Activated CD8-positive, alpha-beta memory T cell treated with anti-CD3 and anti-CD28 coated beads, Interleukin-2, amount 10 ng/mL, durations not matched to agents 7 days and 5 days (primary cell): ENCODE data around the gene HADHB. TPM values are rescaled to one million over a fixed set of nuclear protein-coding genes. Genes with fewer than 3 reads are reported as not detected.
A peak's percentile ranks its signal among the peaks of the same experiment; 100 is the strongest.
"Not testable (repeated sequence)": the region's sequence is repeated elsewhere in the genome, so short reads cannot be mapped to it uniquely, and the experiment has no call there.

ENCODE experiments used
- ATAC-seq: fragments of 150-1000 bp; cut with Tn5 transposase; one replicate; pipeline ENCODE4 v1.10.0; 2021; ENCODE audit warnings: moderate library complexity
- CTCF ChIA-PET: fragments of 350-600 bp; sonication (Branson Sonifier 250); formaldehyde crosslinking; loops from one replicate; lab custom pipeline; 2021; ENCODE audit warnings: antibody characterized with exemption; lab: Charles Lee
- DNase-seq: peaks from one replicate; pipeline ENCODE4 v3.0.0-alpha.2; 2020
- H3K27ac Mint-ChIP-seq: one replicate; pipeline ENCODE4 v1.8.0; 2021; ENCODE audit warnings: mild to moderate bottlenecking, mixed read lengths
- H3K27me3 Mint-ChIP-seq: one replicate; pipeline ENCODE4 v1.8.0; 2021; ENCODE audit warnings: mixed read lengths
- H3K36me3 Mint-ChIP-seq: one replicate; pipeline ENCODE4 v1.8.0; 2021; ENCODE audit warnings: mild to moderate bottlenecking, mixed read lengths
- H3K4me1 Mint-ChIP-seq: one replicate; pipeline ENCODE4 v1.8.0; 2021; ENCODE audit warnings: mixed read lengths
- H3K4me3 Mint-ChIP-seq: one replicate; pipeline ENCODE4 v1.8.0; 2021; ENCODE audit warnings: mild to moderate bottlenecking, moderate library complexity, mixed read lengths
- H3K9me3 Mint-ChIP-seq: one replicate; pipeline ENCODE4 v1.8.0; 2022; ENCODE audit warnings: low read depth, mixed read lengths
- total RNA-seq, 2 experiments: library from RNA; stranded (reverse); gene quantifications; one replicate each; pipeline ENCODE4 v1.2.3, GENCODE V29; 2021

HADHB gene
- total RNA-seq, 2 experiments from 2014 or later = 55.8 to 83.5 TPM

DNA sequence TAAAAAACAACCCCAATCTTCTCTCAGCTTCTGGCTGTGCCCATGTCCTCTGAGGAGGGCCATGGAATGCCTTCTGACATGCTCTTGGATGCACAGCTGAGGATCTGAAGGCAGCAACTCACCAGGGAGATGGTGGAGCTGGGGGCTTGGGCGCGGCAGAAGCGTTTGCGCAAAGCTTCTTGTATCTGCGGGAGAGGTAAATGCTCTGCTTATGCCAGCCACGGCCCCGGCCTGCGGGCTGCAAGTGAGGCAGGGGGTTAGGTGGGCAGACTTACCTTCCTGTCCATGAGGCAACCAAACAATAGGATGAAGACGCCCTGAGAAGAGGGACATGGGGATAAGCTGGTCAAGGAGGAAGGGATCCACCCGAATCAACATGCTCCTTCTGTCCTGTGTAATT lies 65.2 kb downstream of the HADHB start:
- ATAC-seq (no peak), DNase-seq (no peak)
- H3K27me3 Mint-ChIP-seq = peaks cover 3% of the 10 kb centered on the region
- H3K9me3 Mint-ChIP-seq = no peaks in the 10 kb centered on the region
- H3K36me3 Mint-ChIP-seq = no peaks in the 10 kb centered on the region
- H3K4me1 Mint-ChIP-seq = no peaks in the 10 kb centered on the region
- CTCF ChIA-PET = interaction anchor here (0.6 to 1.1 kb wide), 2 partner anchors 11 to 113 kb away, joined by 3 read pairs; no protein-coding TSS in a partner anchor
- H3K27ac Mint-ChIP-seq = no peak overlapping the region
- no peak overlapping the region for H3K4me3 Mint-ChIP-seq

DNA sequence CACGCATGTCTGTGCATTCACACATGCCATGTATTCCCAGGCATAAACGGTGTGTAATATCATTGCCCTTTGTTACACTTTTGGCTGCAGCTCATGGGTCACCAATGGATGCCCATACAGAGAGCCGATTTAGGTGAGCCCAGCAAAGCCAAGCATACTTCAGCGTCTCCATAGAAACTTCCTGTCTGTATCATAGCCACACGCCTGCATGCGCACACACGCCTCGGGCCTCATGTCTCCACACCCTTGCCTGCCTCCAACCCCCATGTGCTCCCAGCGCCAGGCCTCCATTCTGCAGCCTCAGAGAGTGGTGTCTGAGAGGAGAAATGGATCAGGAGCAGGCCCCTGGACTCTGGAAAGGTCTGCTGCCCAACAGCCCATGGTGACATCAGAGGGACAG lies 67.7 kb downstream of the HADHB start:
- DNase-seq (no peak), ATAC-seq (no peak)
- H3K27ac Mint-ChIP-seq = no peak overlapping the region
- no peaks in the 10 kb centered on the region for H3K27me3 Mint-ChIP-seq
- no peaks in the 10 kb centered on the region for H3K36me3 Mint-ChIP-seq
- H3K4me3 Mint-ChIP-seq = no peak overlapping the region
- no peaks in the 10 kb centered on the region for H3K4me1 Mint-ChIP-seq
- no peaks in the 10 kb centered on the region for H3K9me3 Mint-ChIP-seq
- CTCF ChIA-PET = interaction anchor here (0.5 kb wide), 1 partner anchor 647 kb away, joined by 3 read pairs; no protein-coding TSS in a partner anchor

DNA sequence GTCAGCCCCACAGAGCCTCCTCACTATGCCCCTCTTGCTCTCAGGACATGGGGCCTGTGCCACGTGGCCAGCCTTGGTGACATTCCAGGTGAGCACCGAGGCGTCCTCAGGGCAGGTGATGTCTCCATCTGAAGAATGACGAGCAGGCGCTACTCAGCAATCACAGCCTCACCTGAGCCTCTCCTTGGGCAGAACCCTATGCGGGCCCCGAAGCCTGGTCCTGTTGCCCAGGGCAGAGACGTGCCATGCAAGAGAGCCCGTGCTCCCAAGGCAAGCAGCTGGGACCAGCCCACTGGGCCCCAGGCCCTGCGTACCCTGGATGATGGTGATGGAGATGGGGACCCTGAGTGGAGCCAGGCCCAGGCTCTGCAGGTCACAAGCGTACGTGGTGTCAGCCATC lies 68.7 kb downstream of the HADHB start:
- no peak for DNase-seq
- ATAC-seq = no peak
- CTCF ChIA-PET = no interaction called here
- Mint-ChIP-seq H3K36me3 (no peaks in the 10 kb centered on the region), H3K4me3 (no peak overlapping the region), H3K9me3 (no peaks in the 10 kb centered on the region), H3K27me3 (no peaks in the 10 kb centered on the region), H3K27ac (no peak overlapping the region), H3K4me1 (no peaks in the 10 kb centered on the region)

DNA sequence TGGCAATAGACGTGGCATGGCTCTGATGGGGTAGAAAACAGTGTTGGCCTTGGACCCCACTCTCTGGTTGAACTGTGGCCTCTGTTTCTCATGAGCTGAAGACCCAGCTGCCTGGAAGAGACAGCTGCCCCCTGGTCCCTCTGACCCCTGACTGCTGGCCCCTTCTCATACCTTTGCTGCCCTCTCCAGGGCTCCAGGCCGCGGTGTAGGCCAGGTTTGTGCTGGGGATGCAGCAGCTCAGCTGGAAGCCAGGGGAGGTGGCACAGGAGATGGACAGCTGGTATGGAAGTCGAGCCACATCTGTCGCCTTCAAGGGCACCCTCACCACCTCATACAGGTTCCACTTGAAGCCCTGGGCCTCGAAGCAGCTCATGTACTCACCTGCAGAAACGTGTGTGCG lies 69.5 kb downstream of the HADHB start:
- no peaks in the 10 kb centered on the region for H3K4me1 Mint-ChIP-seq
- no peaks in the 10 kb centered on the region for H3K27me3 Mint-ChIP-seq
- H3K9me3 Mint-ChIP-seq = no peaks in the 10 kb centered on the region
- CTCF ChIA-PET = no interaction called here
- no peak for ATAC-seq
- no peaks in the 10 kb centered on the region for H3K36me3 Mint-ChIP-seq
- DNase-seq = no peak
- no peak overlapping the region for H3K4me3 Mint-ChIP-seq
- H3K27ac Mint-ChIP-seq = no peak overlapping the region

DNA sequence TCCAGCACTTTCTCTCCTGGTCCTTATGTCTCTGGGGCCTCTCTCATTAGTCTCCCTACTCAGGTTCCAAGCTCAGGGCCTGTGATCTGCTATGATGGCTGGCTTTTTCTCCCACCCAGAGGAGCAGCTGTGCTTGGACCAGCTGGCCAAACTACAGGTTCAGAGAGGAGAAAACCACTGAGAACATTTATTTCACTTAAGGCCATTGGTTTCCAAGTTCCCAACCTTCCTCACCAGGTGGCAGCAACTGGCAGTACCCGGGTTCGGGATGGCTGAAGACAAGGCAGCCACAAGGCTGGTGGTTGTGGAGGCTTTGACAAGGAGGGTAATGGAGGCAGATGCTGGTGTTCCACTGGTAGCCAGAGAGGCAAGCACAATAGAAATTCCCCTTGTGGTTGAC lies 71.3 kb downstream of the HADHB start:
- no peak for ATAC-seq
- no peaks in the 10 kb centered on the region for H3K36me3 Mint-ChIP-seq
- no peak overlapping the region for H3K27ac Mint-ChIP-seq
- H3K4me1 Mint-ChIP-seq = peaks cover 2% of the 10 kb centered on the region
- no peaks in the 10 kb centered on the region for H3K27me3 Mint-ChIP-seq
- no peaks in the 10 kb centered on the region for H3K9me3 Mint-ChIP-seq
- CTCF ChIA-PET = interaction anchor here (1.8 kb wide), 1 partner anchor 144 kb away, joined by 4 read pairs; no protein-coding TSS in a partner anchor
- no peak overlapping the region for H3K4me3 Mint-ChIP-seq
- DNase-seq = no peak

DNA sequence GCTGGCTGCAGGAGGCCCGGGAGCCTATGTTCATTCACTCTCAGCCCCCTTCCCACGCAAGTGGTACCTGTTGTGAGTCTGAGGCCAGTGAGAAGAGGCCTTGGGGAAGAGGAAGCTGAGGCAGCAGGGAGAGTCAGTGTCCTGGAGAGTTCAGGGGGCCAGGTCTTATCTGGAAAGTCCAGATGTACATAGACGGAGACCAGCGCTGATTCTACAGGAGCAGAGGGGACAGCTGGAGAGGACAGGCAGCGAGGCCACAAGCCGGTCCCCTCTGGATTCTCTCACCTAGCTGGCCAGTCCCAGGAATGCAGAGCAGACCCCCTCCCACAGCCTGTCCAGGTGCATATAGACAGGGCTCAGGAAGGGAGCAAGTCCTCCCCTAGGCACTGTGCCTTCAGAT lies 72.1 kb downstream of the HADHB start:
- Mint-ChIP-seq H3K4me3 (no peak overlapping the region), H3K9me3 (no peaks in the 10 kb centered on the region), H3K27me3 (no peaks in the 10 kb centered on the region), H3K27ac (no peak overlapping the region), H3K36me3 (no peaks in the 10 kb centered on the region), H3K4me1 (peaks cover 2% of the 10 kb centered on the region)
- CTCF ChIA-PET = interaction anchor here (1.8 kb wide), 1 partner anchor 145 kb away, joined by 4 read pairs; no protein-coding TSS in a partner anchor
- ATAC-seq = no peak
- DNase-seq = no peak

DNA sequence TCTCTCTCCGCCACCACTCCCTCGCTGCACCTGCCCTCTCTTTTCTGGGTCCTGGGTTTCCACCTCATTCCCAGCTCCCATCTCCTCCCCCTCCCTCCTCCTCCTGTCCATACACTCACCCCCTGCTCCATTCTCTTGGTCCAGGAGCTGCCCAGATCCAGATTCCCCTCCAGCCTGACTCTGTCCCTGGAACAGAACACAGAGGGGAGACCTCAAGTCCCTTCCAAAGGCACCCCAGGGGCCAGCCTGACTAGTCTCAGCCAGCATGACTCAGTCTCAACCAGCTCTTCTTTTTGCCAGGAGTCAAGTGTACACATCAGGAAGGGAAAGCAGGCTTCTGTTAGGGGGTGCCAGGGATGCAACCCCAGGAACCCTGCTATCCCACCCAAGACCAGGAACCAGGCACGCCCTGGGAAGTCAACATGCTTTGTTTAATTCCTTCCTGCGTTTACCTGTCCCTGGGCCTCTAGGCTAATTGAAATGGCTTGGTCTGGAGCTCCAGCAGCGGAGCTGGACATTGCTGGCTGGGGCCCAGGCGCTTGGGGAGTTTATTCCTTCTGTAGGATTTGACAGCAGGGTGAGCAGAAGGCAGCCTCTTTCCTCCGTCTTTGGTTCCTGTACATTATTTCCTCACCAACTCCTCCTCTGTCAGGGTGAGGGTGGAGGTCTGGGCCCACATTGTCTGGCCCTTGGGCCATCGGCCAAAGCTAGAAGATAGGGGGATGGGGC lies 72.8 kb downstream of the HADHB start:
- Mint-ChIP-seq H3K9me3 (no peaks in the 10 kb centered on the region), H3K27ac (no peak overlapping the region), H3K27me3 (peaks cover 2% of the 10 kb centered on the region), H3K36me3 (no peaks in the 10 kb centered on the region), H3K4me1 (peaks cover 2% of the 10 kb centered on the region), H3K4me3 (no peak overlapping the region)
- CTCF ChIA-PET = no interaction called here
- DNase-seq (no peak), ATAC-seq (no peak)

DNA sequence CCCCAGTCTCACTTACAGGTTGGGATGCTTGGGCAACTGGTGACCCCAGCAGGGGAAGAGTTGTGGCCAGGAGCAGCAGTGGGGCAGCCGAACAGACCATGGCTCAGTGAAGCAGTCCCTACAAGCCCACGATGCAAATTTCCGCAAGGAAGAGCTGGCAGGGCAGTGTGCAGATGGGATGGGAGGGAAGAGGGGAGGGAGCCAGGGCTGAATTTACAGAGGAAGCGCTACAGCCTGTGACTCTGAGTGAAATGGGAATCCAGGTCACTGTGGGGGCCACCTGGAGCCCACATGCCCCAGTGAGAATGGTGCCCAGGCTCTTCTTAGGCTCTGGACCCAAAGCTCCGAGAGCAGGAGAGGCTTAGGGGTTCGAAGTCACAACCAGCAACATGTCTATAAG lies 74.2 kb downstream of the HADHB start:
- Mint-ChIP-seq H3K27me3 (peaks cover 2% of the 10 kb centered on the region), H3K4me1 (peaks cover 2% of the 10 kb centered on the region), H3K27ac (no peak overlapping the region), H3K4me3 (no peak overlapping the region), H3K9me3 (no peaks in the 10 kb centered on the region), H3K36me3 (no peaks in the 10 kb centered on the region)
- DNase-seq (no peak), ATAC-seq (no peak)
- CTCF ChIA-PET = no interaction called here

DNA sequence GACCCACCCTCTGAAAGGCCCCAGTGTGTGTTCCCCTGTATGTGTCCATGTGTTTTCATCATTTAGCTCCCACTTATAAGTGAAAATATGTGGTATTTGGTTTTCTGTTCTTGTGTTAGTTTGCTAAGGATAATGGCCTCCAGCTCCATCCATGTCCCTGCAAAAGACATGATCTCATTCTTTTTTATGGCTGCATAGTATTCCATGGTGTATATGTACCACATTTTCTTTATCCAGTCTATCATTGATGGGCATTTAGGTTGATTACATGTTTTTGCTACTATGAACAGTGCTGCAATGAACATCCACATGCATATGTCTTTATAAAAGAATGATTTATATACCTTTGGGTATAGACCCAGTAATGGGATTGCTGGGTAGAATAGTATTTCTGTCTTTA lies 79.7 kb downstream of the HADHB start:
- ATAC-seq, CTCF ChIA-PET, H3K27me3 Mint-ChIP-seq, H3K36me3 Mint-ChIP-seq, DNase-seq, H3K9me3 Mint-ChIP-seq, H3K27ac Mint-ChIP-seq, H3K4me3 Mint-ChIP-seq: not testable (repeated sequence)
- H3K4me1 Mint-ChIP-seq = peaks cover 25% of the 10 kb centered on the region

DNA sequence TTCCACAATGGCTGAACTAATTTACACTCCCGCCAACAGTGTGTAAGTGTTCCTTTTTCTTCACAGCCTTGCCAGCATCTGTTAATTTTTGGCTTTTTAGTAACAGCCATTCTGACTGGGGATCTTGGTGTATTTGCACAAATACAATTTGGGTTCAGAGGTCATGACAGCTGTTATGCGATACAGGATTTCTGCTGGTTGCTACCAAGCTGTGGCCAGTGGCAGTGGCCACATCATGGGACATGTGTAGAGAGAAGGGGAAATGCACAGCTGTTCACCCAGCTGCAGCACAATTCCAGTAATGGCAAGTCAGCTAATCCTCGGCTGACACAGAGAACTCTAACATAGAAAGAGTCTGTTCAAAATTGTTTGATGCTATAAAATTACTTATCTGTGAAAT lies 80.2 kb downstream of the HADHB start:
- Mint-ChIP-seq H3K27me3 (peaks cover 2% of the 10 kb centered on the region), H3K9me3 (no peaks in the 10 kb centered on the region), H3K27ac (no peak overlapping the region), H3K4me1 (peaks cover 27% of the 10 kb centered on the region), H3K4me3 (no peak overlapping the region), H3K36me3 (no peaks in the 10 kb centered on the region)
- DNase-seq = no peak
- ATAC-seq = no peak
- CTCF ChIA-PET = interaction anchor here (1.5 kb wide), 1 partner anchor 178 kb away, joined by 3 read pairs; no protein-coding TSS in a partner anchor

DNA sequence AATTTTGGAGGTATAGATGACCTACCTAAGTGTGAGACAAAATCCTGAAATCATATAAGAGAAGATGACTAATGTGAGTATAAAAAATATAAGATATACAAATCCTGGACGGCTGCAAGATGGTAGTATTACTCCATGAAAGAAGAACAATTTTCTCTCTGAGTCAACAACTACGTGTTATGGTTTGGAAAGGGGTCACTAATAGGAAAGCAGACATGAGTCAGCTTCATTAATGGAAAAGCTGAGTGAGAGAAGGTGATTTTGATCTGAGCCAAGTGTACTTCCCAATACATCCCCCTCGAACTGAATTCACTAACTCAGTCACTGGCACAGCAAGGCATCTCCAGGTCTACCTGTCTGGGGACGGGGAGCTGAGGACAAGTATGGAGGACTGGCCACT lies 81.1 kb downstream of the HADHB start:
- Mint-ChIP-seq H3K27me3 (peaks cover 2% of the 10 kb centered on the region), H3K4me3 (no peak overlapping the region), H3K4me1 (peaks cover 36% of the 10 kb centered on the region), H3K36me3 (no peaks in the 10 kb centered on the region), H3K9me3 (no peaks in the 10 kb centered on the region), H3K27ac (no peak overlapping the region)
- no peak for ATAC-seq
- CTCF ChIA-PET = interaction anchor here (1.5 kb wide), 1 partner anchor 177 kb away, joined by 3 read pairs; no protein-coding TSS in a partner anchor
- DNase-seq = peak; percentile 39

DNA sequence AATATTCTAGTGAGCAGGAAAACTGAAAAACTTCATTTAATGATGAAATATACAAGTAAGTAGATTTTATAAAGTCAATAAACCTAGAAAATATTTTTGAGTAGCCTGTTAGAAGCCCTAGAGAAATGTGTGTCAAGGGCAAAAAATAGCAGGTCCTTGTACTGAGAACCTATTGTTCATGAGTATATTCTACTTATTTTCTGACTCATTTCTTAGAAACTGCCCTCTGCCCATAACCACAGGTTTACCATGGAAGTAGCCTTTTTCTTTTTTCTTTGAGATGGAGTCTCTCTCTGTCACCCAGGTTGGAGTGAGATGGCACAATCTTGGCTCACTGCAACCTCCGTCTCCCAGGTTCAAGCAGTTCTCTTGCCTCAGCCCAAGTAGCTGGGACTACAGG lies 81.8 kb downstream of the HADHB start:
- no peaks in the 10 kb centered on the region for H3K36me3 Mint-ChIP-seq
- no peak overlapping the region for H3K4me3 Mint-ChIP-seq
- no peak overlapping the region for H3K27ac Mint-ChIP-seq
- peaks cover 36% of the 10 kb centered on the region for H3K4me1 Mint-ChIP-seq
- peaks cover 2% of the 10 kb centered on the region for H3K27me3 Mint-ChIP-seq
- DNase-seq (no peak), ATAC-seq (no peak)
- H3K9me3 Mint-ChIP-seq = no peaks in the 10 kb centered on the region
- CTCF ChIA-PET = interaction anchor here (1.1 to 1.5 kb wide), 3 partner anchors 81 to 176 kb away, joined by 3 to 6 read pairs (median 3); no protein-coding TSS in a partner anchor

DNA sequence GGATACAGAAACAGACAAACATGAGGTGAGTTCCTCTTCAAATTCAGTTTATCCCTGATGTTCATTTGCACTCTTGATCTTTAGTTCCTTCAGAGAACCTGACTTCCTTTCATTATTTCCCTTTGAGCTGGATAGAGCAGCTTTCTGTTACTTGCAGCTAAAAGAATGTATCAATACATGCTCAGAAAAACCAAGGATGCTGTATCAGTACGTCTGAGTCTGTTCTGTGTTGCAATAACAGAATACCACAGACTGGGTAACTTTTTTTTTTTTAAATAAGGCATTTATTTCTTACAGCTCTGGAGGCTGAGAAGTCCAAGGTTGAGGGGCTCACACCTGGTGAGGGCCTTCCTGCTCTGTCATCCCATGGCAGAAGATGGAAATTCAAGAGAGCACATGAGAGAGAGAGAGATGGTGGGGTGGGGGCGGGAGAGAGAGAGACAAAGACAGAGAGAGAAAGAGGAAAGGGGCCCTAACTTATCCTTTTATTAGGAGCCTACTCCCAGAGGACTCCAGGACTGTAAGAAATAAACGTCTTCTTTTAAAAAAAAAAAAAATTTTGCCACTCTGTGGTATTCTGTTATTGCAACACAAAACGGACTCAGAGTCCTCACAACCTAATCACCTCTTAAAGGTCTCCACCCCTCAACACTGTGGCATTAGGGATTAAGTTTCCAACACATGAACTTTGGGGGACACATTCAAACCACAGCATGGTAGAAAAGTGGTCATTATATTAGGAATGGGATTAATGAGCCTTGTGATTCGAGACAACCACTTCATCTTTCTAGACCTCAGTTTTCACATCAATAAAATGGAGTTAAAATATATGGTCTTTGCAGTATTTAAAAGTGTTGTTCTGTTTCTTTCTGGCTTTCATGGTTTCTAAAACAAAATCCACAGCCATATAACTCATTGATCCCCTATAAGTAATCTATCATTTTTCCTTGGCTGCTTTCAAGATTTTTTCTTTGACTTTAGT lies 82.8 kb downstream of the HADHB start:
- CTCF ChIA-PET = interaction anchor here (0.6 to 1.2 kb wide), 4 partner anchors 18 to 84 kb away, joined by 3 to 6 read pairs (median 3); no protein-coding TSS in a partner anchor
- Mint-ChIP-seq H3K27ac (peak overlapping the region; percentile 28), H3K4me3 (no peak overlapping the region), H3K4me1 (peaks cover 36% of the 10 kb centered on the region), H3K9me3 (no peaks in the 10 kb centered on the region), H3K36me3 (no peaks in the 10 kb centered on the region), H3K27me3 (no peaks in the 10 kb centered on the region)
- ATAC-seq (no peak), DNase-seq (no peak)
